ENCODE results near the gene IFT27. TPM values are rescaled to one million over a fixed set of nuclear protein-coding genes. Genes with fewer than 3 reads are reported as not detected.

Gene IFT27
- total and polyA plus RNA-seq, 4 experiments from 2014 or later = 9.8 to 42.6 (median 24.7) TPM

GRCh38 chr22:36770513-36771231 is 5.2 kb downstream of the IFT27 start:
- no peak overlapping the region for H3K4me3 Mint-ChIP-seq
- no peak for DNase-seq

GRCh38 chr22:36769541-36770512 is 6.1 kb downstream of the IFT27 start:
- H3K4me1 Mint-ChIP-seq = peaks cover 1 to 7% (median 3%) of the 10 kb centered on the region in 4 donors
- H3K4me3 ChIP-seq (ENCODE audit: low read length in 2 of 2) = no peak overlapping the region
- no peaks in the 10 kb centered on the region for H3K36me3 ChIP-seq (ENCODE audit: insufficient read depth, low read length)
- intact Hi-C loops (cut with micrococcal nuclease) = loop anchor here (10.0 kb wide), 1 partner anchor 1465 kb away; no protein-coding TSS in a partner anchor
- H3K4me3 Mint-ChIP-seq = no peak overlapping the region
- H3K27ac ChIP-seq (ENCODE audit: low read depth, low read length) = no peak overlapping the region
- ChIA-PET CTCF (ENCODE audit: partially characterized antibody) (interaction anchor here (7.3 kb wide), 1 partner anchor 11 kb away, joined by 52 read pairs; no protein-coding TSS in a partner anchor), POLR2A (ENCODE audit: partially characterized antibody) (no interaction called here)
- H3K27me3 Mint-ChIP-seq = no peaks in the 10 kb centered on the region
- peaks cover 2% of the 10 kb centered on the region for H3K4me1 ChIP-seq (ENCODE audit: insufficient read depth, low read length)
- H3K36me3 Mint-ChIP-seq = peaks cover 17 to 21% of the 10 kb centered on the region in 2 donors
- H3K9me3 ChIP-seq (ENCODE audit: control insufficient read depth in 1 of 2, low read length in 2 of 2) = no peaks in the 10 kb centered on the region
- H3K27ac Mint-ChIP-seq = peak overlapping the region in 1 of 7 donors; percentile 22
- no peaks in the 10 kb centered on the region for H3K27me3 ChIP-seq (ENCODE audit: insufficient read depth, low read length)
- H3K9me3 Mint-ChIP-seq = no peaks in the 10 kb centered on the region
- no peak for DNase-seq

More at GRCh38 chr22:36770513-36771231, 5.2 kb downstream of the IFT27 start:
- ChIA-PET CTCF (ENCODE audit: partially characterized antibody) (interaction anchor here (7.3 kb wide), 1 partner anchor 12 kb away, joined by 52 read pairs; no protein-coding TSS in a partner anchor), POLR2A (ENCODE audit: partially characterized antibody) (no interaction called here)
- Histone ChIP-seq H3K27me3 (ENCODE audit: insufficient read depth, low read length) (no peaks in the 10 kb centered on the region), H3K4me1 (ENCODE audit: insufficient read depth, low read length) (peaks cover 9% of the 10 kb centered on the region), H3K27ac (ENCODE audit: low read depth, low read length) (no peak overlapping the region), H3K9me3 (ENCODE audit: control insufficient read depth in 1 of 2, low read length in 2 of 2) (no peaks in the 10 kb centered on the region), H3K36me3 (ENCODE audit: insufficient read depth, low read length) (no peaks in the 10 kb centered on the region), H3K4me3 (ENCODE audit: low read length in 2 of 2) (no peak overlapping the region)
- Mint-ChIP-seq H3K27me3 (no peaks in the 10 kb centered on the region), H3K27ac (peak overlapping the region in 1 of 7 donors; percentile 58), H3K9me3 (no peaks in the 10 kb centered on the region), H3K36me3 (peaks cover 14 to 16% of the 10 kb centered on the region in 2 donors), H3K4me1 (peaks cover 7 to 14% (median 10%) of the 10 kb centered on the region in 4 donors)
- intact Hi-C loops (cut with micrococcal nuclease) = loop anchor here (10.0 kb wide), 1 partner anchor 1466 kb away; no protein-coding TSS in a partner anchor

- H3K4me1 Mint-ChIP-seq = peaks cover 0 to 7% (median 3%) of the 10 kb centered on the region in 4 donors
Measured at GRCh38 chr22:36768616-36769015, 7.3 kb downstream of the IFT27 start.

GRCh38 chr22:36768141-36768540 is 7.8 kb downstream of the IFT27 start:
- H3K36me3 Mint-ChIP-seq = peaks cover 18 to 21% of the 10 kb centered on the region in 2 donors
- peaks cover 0 to 7% (median 3%) of the 10 kb centered on the region in 4 donors for H3K4me1 Mint-ChIP-seq
- Histone ChIP-seq H3K27me3 (ENCODE audit: insufficient read depth, low read length) (no peaks in the 10 kb centered on the region), H3K36me3 (ENCODE audit: insufficient read depth, low read length) (no peaks in the 10 kb centered on the region), H3K4me1 (ENCODE audit: insufficient read depth, low read length) (no peaks in the 10 kb centered on the region), H3K27ac (ENCODE audit: low read depth, low read length) (no peak overlapping the region), H3K4me3 (ENCODE audit: low read length in 2 of 2) (no peak overlapping the region), H3K9me3 (ENCODE audit: control insufficient read depth in 1 of 2, low read length in 2 of 2) (no peaks in the 10 kb centered on the region)
- no peaks in the 10 kb centered on the region for H3K27me3 Mint-ChIP-seq
- H3K9me3 Mint-ChIP-seq = no peaks in the 10 kb centered on the region
- intact Hi-C loops (cut with micrococcal nuclease) = no loop called here
- H3K4me3 Mint-ChIP-seq = no peak overlapping the region
- POLR2A ChIA-PET (ENCODE audit: partially characterized antibody) = no interaction called here
- DNase-seq = no peak
- H3K27ac Mint-ChIP-seq = no peak overlapping the region
- CTCF ChIA-PET (ENCODE audit: partially characterized antibody) = interaction anchor here (7.3 kb wide), 1 partner anchor 10 kb away, joined by 52 read pairs; no protein-coding TSS in a partner anchor

More at GRCh38 chr22:36768616-36769015, 7.3 kb downstream of the IFT27 start:
- Mint-ChIP-seq H3K27ac (peak overlapping the region in 1 of 7 donors; percentile 4), H3K36me3 (peaks cover 17 to 21% of the 10 kb centered on the region in 2 donors), H3K27me3 (no peaks in the 10 kb centered on the region), H3K4me3 (no peak overlapping the region), H3K9me3 (no peaks in the 10 kb centered on the region)
- H3K27me3 ChIP-seq (ENCODE audit: insufficient read depth, low read length) = no peaks in the 10 kb centered on the region
- intact Hi-C loops (cut with micrococcal nuclease) = no loop called here
- no peaks in the 10 kb centered on the region for H3K4me1 ChIP-seq (ENCODE audit: insufficient read depth, low read length)
- H3K36me3 ChIP-seq (ENCODE audit: insufficient read depth, low read length) = no peaks in the 10 kb centered on the region
- H3K27ac ChIP-seq (ENCODE audit: low read depth, low read length) = no peak overlapping the region
- H3K9me3 ChIP-seq (ENCODE audit: control insufficient read depth in 1 of 2, low read length in 2 of 2) = no peaks in the 10 kb centered on the region
- POLR2A ChIA-PET (ENCODE audit: partially characterized antibody) = no interaction called here
- no peak overlapping the region for H3K4me3 ChIP-seq (ENCODE audit: low read length in 2 of 2)
- CTCF ChIA-PET (ENCODE audit: partially characterized antibody) = interaction anchor here (7.3 kb wide), 1 partner anchor 10 kb away, joined by 52 read pairs; no protein-coding TSS in a partner anchor
- DNase-seq = no peak

- intact Hi-C loops (cut with micrococcal nuclease) = no loop called here
- Histone ChIP-seq H3K36me3 (ENCODE audit: insufficient read depth, low read length) (no peaks in the 10 kb centered on the region), H3K4me3 (ENCODE audit: low read length in 2 of 2) (no peak overlapping the region), H3K27me3 (ENCODE audit: insufficient read depth, low read length) (no peaks in the 10 kb centered on the region), H3K27ac (ENCODE audit: low read depth, low read length) (no peak overlapping the region), H3K4me1 (ENCODE audit: insufficient read depth, low read length) (no peaks in the 10 kb centered on the region), H3K9me3 (ENCODE audit: control insufficient read depth in 1 of 2, low read length in 2 of 2) (no peaks in the 10 kb centered on the region)
- ChIA-PET CTCF (ENCODE audit: partially characterized antibody) (interaction anchor here (1.9 to 7.3 kb wide), 2 partner anchors 9 to 10 kb away, joined by 10 to 52 read pairs; no protein-coding TSS in a partner anchor), POLR2A (ENCODE audit: partially characterized antibody) (no interaction called here)
- peaks cover 0 to 7% (median 3%) of the 10 kb centered on the region in 4 donors for H3K4me1 Mint-ChIP-seq
- H3K9me3 Mint-ChIP-seq = no peaks in the 10 kb centered on the region
- peaks cover 21% of the 10 kb centered on the region in 2 donors for H3K36me3 Mint-ChIP-seq
- H3K27ac Mint-ChIP-seq = peak overlapping the region in 1 of 7 donors; percentile 72
- H3K4me3 Mint-ChIP-seq = no peak overlapping the region
- no peak for DNase-seq
- no peaks in the 10 kb centered on the region for H3K27me3 Mint-ChIP-seq
Measured at GRCh38 chr22:36767035-36767775, 8.7 kb downstream of the IFT27 start.

GRCh38 chr22:36765943-36766450 is 9.9 kb downstream of the IFT27 start:
- POLR2A ChIA-PET (ENCODE audit: partially characterized antibody) = no interaction called here
- Mint-ChIP-seq H3K9me3 (no peaks in the 10 kb centered on the region), H3K27ac (no peak overlapping the region), H3K4me3 (no peak overlapping the region), H3K27me3 (no peaks in the 10 kb centered on the region), H3K36me3 (peaks cover 14 to 18% of the 10 kb centered on the region in 2 donors), H3K4me1 (no peaks in the 10 kb centered on the region)
- H3K9me3 ChIP-seq (ENCODE audit: control insufficient read depth in 1 of 2, low read length in 2 of 2) = no peaks in the 10 kb centered on the region
- no peaks in the 10 kb centered on the region for H3K27me3 ChIP-seq (ENCODE audit: insufficient read depth, low read length)
- DNase-seq = no peak
- H3K27ac ChIP-seq (ENCODE audit: low read depth, low read length) = no peak overlapping the region
- H3K4me3 ChIP-seq (ENCODE audit: low read length in 2 of 2) = no peak overlapping the region
- CTCF ChIA-PET (ENCODE audit: partially characterized antibody) = interaction anchor here (0.7 to 1.9 kb wide), 2 partner anchors 9 to 10 kb away, joined by 3 to 10 read pairs; partner anchors contain the start of gene IFT27
- H3K36me3 ChIP-seq (ENCODE audit: insufficient read depth, low read length) = no peaks in the 10 kb centered on the region
- no peaks in the 10 kb centered on the region for H3K4me1 ChIP-seq (ENCODE audit: insufficient read depth, low read length)
- intact Hi-C loops (cut with micrococcal nuclease) = no loop called here
